IPS-20b (cell line): ENCODE results near the gene DTX3.
"Not testable (repeated sequence)": the region's sequence is repeated elsewhere in the genome, so short reads cannot be mapped to it uniquely, and the experiment has no call there.

ENCODE experiments used
- H3K27ac ChIP-seq: one replicate; pipeline ENCODE4 v1.5.1; 2013; ENCODE audit warnings: low read length
- H3K27me3 ChIP-seq: 2 replicates; pipeline ENCODE4 v1.6.1; 2013; ENCODE audit warnings: mild to moderate bottlenecking, low read length, inconsistent platforms; ENCODE audit not compliant: insufficient read depth
- H3K36me3 ChIP-seq: 2 replicates; pipeline ENCODE4 v1.6.1; 2013; ENCODE audit warnings: low read depth, mild to moderate bottlenecking, inconsistent platforms, low read length, moderate library complexity; ENCODE audit not compliant: insufficient read depth
- H3K4me1 ChIP-seq: 2 replicates; pipeline ENCODE4 v1.6.1; 2013; ENCODE audit warnings: mild to moderate bottlenecking, control low read depth, inconsistent platforms, low read length, moderate library complexity; ENCODE audit not compliant: insufficient read depth
- H3K4me3 ChIP-seq: 2 replicates; pipeline ENCODE4 v1.5.1; 2013; ENCODE audit warnings: mild to moderate bottlenecking, low read length, inconsistent platforms
- H3K9ac ChIP-seq: 2 replicates; pipeline ENCODE4 v1.6.1; 2013; ENCODE audit warnings: low read depth, mild to moderate bottlenecking, inconsistent platforms, low read length, moderate library complexity
- H3K9me3 ChIP-seq: 2 replicates; pipeline ENCODE4 v1.6.1; 2013; ENCODE audit warnings: mild to moderate bottlenecking, low read depth, low read length, inconsistent platforms; ENCODE audit not compliant: insufficient read depth

The DTX3 gene

GRCh38 chr12:57655541-57656240 lies 51.1 kb downstream of the DTX3 start:
- no peaks in the 10 kb centered on the region for H3K36me3 ChIP-seq
- H3K4me1 ChIP-seq: no peaks in the 10 kb centered on the region
- H3K4me3 ChIP-seq: no peak overlapping the region
- peaks cover 41% of the 10 kb centered on the region for H3K9me3 ChIP-seq
- no peak overlapping the region for H3K27ac ChIP-seq
- H3K9ac ChIP-seq: no peak overlapping the region
- H3K27me3 ChIP-seq: no peaks in the 10 kb centered on the region

- not testable (repeated sequence) for H3K36me3 ChIP-seq, H3K27me3 ChIP-seq
Measured at GRCh38 chr12:57656408-57656807, 51.8 kb downstream of the DTX3 start.

GRCh38 chr12:57657744-57658143 lies 53.1 kb downstream of the DTX3 start:
- H3K27me3 ChIP-seq: no peaks in the 10 kb centered on the region
- no peak overlapping the region for H3K27ac ChIP-seq
- H3K4me1 ChIP-seq: no peaks in the 10 kb centered on the region
- no peak overlapping the region for H3K9ac ChIP-seq
- no peaks in the 10 kb centered on the region for H3K36me3 ChIP-seq
- no peak overlapping the region for H3K4me3 ChIP-seq
- peaks cover 55% of the 10 kb centered on the region for H3K9me3 ChIP-seq

More at GRCh38 chr12:57656408-57656807, 51.8 kb downstream of the DTX3 start:
- H3K4me3 ChIP-seq, H3K27ac ChIP-seq, H3K4me1 ChIP-seq, H3K9ac ChIP-seq: not testable (repeated sequence)
- H3K9me3 ChIP-seq: peaks cover 48% of the 10 kb centered on the region

- Histone ChIP-seq H3K9ac (no peak overlapping the region), H3K4me1 (no peaks in the 10 kb centered on the region), H3K9me3 (peaks cover 55% of the 10 kb centered on the region), H3K4me3 (no peak overlapping the region), H3K27ac (no peak overlapping the region), H3K36me3 (no peaks in the 10 kb centered on the region), H3K27me3 (no peaks in the 10 kb centered on the region)
Measured at GRCh38 chr12:57658890-57659289, 54.3 kb downstream of the DTX3 start.
